GM21367 (cell line): ENCODE data around the gene UBE2E2.

Experiments
- ATAC-seq: cut with Tn5 transposase; IDR thresholded peaks from one replicate; pipeline ENCODE4 v1.9.1; 2021; ENCODE audit not compliant: unreplicated experiment

The UBE2E2 gene

GRCh38 chr3:23435318-23435717 lies 232.2 kb downstream of the UBE2E2 start:
- no peak for ATAC-seq

- ATAC-seq: no peak
Measured at GRCh38 chr3:23435904-23436303, 232.8 kb downstream of the UBE2E2 start.

DNA sequence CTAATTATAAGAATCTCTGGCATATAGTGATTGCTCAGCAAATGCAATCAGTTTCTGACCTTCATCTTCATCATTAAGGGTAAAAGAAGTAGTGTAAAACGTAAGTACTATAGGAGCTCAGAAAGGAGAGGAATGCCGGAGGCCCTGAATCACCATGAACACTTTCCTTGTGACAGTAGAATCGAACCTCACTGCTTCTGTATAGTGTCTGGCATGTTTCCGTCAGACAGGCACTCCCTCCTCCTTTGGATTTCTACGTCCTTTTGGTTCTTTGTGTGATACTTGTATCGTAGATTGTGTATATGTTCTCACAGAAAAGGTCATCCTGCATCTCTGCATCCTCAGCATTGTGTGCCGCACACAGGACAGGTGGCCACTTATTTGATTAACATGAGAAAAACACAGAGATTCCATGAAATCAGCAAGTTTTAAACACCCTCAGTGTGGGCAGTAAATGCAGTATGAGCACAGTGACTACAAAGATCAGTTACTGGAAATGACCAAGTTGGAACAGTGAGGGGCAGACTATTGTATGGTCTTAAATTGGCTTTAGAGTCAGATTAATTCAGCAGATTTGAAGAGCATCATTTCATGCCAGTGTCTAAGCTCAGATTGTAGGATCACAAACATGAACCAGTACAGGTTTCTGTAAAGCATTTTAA lies 234.5 kb downstream of the UBE2E2 start:
- ATAC-seq: no peak

DNA sequence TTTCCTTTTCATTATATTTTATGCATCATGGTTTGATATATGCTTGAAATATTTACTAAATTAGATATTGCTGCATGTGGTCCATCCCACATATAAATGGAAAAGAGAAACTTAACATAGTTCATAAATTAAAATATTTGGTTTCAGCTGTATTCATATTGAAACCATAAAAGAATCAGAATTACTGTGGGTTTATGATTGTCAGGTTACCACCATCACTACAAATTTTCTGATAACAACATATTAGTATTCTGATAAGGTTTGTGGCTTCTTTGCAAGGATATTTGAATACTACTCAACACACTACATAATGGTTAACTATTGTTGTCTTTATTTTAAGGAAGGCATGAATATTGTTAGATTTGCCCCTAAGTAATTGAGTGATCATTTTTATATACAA lies 235.5 kb downstream of the UBE2E2 start:
- ATAC-seq: no peak

DNA sequence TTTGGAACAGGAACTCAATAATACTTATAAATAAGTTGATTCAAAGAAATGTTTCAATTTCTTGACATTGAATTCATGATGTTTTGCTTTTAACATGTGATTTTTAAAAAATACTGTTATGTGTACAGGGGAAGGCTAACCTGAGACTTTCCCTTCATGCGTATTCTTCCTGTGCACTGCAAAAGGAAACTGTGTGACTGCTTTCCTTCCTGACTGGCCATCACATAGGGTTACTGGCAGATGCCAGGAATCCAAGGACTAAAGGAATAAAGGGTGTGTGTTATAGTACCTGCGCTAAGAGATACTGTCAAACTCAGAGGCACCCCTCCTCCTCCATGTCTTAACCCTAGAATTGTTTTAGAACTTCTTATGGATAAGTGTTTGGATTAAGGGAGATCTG lies 236.0 kb downstream of the UBE2E2 start:
- ATAC-seq: no peak

DNA sequence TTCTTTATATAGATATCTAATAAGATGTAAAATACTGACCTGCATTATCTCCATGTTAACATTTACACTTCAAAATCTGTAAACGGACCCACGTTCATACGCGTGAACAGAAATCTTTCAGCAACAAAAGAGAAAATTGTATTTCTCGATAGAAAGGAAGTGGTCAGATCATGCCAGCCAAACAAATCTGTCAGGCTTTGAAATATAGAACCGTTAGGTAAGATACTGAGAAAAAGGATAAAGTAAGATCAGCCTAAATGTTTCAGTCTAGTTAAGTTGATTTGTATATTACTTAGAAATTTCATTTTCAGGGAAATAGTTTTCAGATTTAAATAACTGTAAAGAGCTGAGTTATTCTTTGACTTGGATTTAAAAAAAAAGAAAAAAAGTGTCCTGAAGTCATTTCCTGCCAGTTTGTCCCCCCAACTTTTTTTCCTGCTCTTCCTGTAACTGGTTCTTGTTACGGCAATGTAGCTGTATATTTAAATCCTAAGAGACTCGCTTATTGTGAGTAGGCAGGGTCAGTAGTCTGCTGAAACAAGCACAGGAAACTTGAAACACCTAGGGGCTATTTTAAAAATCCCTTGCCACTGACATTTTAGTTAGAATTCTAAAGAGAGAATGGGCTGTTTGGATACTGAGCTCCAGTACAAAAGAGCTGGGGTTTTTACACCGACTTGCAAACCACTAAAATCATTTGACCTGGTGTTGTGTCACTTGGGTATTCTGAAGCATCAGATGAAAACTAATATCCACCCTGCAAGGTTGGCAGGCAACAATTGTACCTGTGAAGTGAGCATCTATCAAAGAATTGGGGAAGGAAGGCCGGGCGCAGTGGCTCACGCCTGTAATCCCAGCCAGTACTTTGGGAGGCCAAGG lies 237.5 kb downstream of the UBE2E2 start:
- no peak for ATAC-seq

DNA sequence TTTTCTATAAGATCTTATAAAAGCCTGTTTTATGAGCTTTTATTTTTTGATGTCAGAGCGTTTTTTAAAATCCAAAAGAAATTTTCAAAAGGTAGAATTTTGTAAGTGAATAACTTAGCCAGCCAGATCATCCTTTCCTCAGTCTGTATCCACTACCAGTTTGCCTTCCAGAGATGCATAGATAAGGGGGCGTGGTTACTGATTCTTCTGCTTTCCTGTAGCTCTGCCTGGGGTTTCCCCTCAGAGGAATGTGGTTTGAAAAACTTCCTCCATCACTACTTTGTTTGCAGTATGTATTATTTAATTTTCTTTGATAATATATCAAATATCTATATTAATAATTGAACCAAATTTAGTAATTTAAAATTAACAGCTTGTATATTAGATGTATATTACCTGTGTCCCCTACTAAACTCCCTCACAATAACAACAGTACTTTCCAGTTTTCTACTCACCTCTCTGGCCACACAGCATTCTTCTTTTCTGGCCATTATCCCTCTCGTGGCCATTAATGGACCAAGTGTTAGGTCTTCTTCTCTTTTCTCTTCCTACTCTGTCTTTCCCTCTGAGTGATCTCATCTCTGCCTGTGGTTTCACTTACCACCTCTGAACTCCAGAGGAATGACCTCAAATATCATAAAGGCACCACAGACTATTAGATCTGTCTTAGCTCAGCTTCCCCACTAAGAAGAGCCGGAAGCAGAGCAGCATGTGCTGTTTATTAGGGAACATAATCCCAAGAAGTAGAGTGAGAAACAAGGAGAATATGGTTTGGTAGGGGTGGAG lies 239.7 kb downstream of the UBE2E2 start:
- ATAC-seq: peak; percentile 62

DNA sequence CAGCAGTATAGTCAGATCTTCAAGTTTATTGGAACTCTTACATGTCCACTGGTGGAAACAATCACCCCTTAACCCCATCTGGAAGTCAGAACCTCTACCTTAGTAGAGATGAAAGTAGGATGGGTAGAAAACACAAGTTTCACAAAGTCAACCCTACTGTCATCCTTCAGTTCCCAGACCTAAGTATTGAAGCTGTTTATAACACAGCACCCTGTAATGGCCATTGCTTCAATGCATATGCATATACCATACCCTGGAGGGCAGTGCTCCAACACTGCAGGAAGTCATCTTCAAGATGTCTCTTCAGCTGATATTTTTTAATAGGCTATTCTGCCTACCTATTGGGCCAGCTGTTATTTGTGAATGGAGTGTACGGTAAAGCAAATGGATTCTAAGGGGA lies 241.3 kb downstream of the UBE2E2 start:
- no peak for ATAC-seq

DNA sequence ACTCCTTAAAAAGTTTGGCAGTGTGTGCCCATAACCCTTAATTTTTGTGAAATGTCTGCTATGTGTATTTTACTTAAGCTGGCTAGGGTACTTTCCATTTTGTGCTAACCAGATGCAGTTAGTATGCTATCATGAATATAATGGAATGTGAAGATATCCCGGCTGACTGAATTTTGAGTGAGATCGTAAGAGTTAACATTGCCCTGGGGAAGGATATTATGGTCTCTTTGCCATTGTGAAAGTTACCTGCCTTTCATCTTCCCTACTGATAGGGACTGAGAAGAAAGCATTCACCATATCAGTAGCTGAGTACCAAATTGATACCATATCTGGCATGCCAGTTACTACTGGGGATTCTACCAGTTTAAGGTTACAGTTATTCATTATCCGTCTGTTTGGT lies 243.2 kb downstream of the UBE2E2 start:
- no peak for ATAC-seq

GRCh38 chr3:23448998-23449537 lies 245.9 kb downstream of the UBE2E2 start:
- ATAC-seq: no peak

GRCh38 chr3:23450051-23450450 lies 246.9 kb downstream of the UBE2E2 start:
- no peak for ATAC-seq

GRCh38 chr3:23450806-23451205 lies 247.7 kb downstream of the UBE2E2 start:
- ATAC-seq: no peak

GRCh38 chr3:23452408-23452807 lies 249.3 kb downstream of the UBE2E2 start:
- no peak for ATAC-seq

DNA sequence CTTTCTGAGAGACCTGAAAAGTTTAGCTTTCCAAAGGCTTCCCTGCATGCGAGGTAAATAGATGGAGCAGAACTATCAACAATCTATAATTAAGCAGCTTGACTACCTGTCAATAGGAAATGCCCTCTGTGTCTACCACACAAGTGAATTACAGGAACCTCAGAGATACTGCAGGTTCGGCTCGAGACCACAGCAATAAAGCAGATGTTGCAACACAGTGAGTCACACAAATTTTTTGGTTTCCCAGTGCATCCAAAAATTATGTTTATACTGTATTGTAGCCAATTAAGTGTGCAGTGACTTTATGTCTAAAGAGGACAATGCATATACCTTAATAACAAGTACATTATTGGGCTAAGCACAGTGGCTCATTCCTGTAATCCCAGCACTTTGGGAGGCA lies 252.0 kb downstream of the UBE2E2 start:
- ATAC-seq: no peak

GRCh38 chr3:23455775-23456174 lies 252.6 kb downstream of the UBE2E2 start:
- no peak for ATAC-seq

GRCh38 chr3:23457697-23458096 lies 254.6 kb downstream of the UBE2E2 start:
- no peak for ATAC-seq

DNA sequence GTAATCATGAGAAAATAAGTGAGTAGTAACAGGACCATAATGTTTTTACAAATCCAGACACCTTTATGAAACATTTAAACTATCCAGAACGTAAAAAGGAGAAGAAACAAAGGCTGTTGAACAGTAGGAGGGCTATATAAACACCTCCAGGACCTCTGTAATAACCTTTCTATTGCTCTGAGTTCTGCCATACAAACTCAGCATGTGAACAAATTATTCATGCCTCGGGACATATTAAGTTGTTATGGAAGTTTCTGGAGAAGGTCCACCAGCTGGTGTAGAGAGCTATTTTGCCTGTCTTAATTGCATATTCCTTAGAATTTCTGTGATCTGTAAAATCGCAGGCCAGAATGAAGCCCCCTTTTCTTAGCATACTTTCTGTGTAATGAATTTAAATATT lies 256.3 kb downstream of the UBE2E2 start:
- ATAC-seq: no peak

DNA sequence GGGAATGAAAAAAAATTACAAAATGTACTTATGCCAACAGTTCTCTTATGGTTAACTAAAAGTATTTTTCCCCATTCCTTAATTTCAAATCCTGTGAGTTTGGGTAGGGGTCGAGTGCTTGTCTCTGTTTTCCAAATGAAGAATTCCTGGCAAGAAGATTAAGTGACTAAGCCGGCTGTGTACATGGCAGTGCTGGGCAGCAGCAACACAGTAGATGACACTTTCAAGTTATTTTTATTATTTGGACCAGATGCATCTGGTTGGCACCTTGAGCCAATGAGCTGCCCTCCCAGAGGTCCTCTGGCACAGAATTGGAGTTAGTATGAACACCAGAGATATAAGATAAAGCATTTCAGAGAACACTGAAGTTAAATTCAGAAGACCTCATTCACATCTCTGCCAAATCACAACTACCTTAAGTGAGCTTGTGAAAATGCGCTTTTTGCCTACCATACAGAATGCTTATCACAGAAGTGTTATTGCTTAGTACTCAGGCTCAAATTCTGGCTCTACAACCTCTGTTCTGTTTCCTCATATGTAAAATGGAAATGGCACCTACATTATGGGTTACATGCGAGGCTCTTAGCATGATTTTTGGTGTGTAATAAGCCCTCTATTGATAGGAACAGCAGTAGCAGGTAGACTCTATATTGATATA lies 256.9 kb downstream of the UBE2E2 start:
- no peak for ATAC-seq

DNA sequence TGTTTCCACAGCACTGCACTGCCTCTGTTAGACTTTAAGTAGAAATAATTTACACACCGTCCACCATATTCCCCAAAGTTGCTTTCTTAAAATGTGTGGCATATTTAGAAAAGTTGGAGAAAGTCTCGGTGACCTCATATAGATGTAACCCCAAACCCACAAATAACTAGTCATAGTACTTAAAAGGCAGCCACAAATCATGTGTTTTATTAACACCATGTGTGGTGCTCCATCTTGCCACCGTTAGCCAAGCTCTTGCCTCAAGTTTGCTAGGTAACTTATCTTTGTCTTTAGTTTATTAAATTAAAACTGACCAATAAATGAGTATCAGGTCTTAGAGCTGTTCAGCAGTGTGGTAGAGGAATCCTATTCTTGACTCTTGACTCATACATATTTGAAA lies 257.9 kb downstream of the UBE2E2 start:
- no peak for ATAC-seq

DNA sequence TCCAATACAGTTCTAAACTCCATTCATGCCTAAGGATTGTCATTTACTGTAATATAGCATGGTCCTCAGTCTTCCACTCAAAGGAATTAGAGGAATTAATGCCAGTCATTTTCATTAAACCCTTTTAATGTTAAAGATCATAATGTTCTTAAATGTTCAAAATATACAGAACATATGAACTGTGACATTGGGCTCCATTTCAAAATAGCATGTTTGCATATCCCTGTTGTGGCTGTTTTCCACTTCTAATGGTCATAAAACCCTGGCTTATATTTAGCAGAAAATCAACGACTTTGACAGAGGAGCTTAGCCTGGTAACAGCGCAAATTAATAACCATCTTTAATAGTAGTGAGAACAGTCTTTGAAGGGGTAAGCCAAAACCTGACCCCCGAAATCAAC lies 260.7 kb downstream of the UBE2E2 start:
- no peak for ATAC-seq

GRCh38 chr3:23465569-23465968 lies 262.4 kb downstream of the UBE2E2 start:
- no peak for ATAC-seq
